HEK293 (cell line): ENCODE measurements around the gene MISP3.

Experiments used
- CTCF ChIP-seq: fragments of 450-650 bp; formaldehyde crosslinking; IDR thresholded peaks from 2 replicates; pipeline ENCODE4 v1.5.1; 2016; ENCODE audit warnings: missing biosample characterization, missing genetic modification characterization
- KLF10 ChIP-seq: fragments of 450-650 bp; IDR thresholded peaks from 2 replicates; pipeline ENCODE4 v1.5.1; 2018; ENCODE audit warnings: missing biosample characterization, mild to moderate bottlenecking, missing genetic modification characterization
- ZFP37 ChIP-seq: fragments of 450-650 bp; formaldehyde crosslinking; IDR thresholded peaks from 2 replicates; pipeline ENCODE4 v1.5.1; 2016; ENCODE audit warnings: missing biosample characterization, missing genetic modification characterization
- ZNF211 ChIP-seq: fragments of 450-650 bp; formaldehyde crosslinking; IDR thresholded peaks from 2 replicates; pipeline ENCODE4 v1.5.1; 2016; ENCODE audit warnings: low read depth, missing biosample characterization, missing genetic modification characterization
- ZNF324 ChIP-seq: fragments of 450-650 bp; formaldehyde crosslinking; IDR thresholded peaks from 2 replicates; pipeline ENCODE4 v1.5.1; 2016; ENCODE audit warnings: missing biosample characterization, missing genetic modification characterization
- ZNF621 ChIP-seq: fragments of 450-650 bp; formaldehyde crosslinking; IDR thresholded peaks from 2 replicates; pipeline ENCODE4 v1.5.1; 2017; ENCODE audit warnings: missing biosample characterization, missing genetic modification characterization

- TF ChIP-seq ZFP37 (tag by site-specific recombination) (no peak), ZNF324 (tag by site-specific recombination) (no peak), CTCF (tag by site-specific recombination) (no peak), KLF10 (no peak), ZNF621 (no peak), ZNF211 (tag by site-specific recombination) (no peak)
Measured at GRCh38 chr19:14073925-14074838, 1.6 kb downstream of the MISP3 start.
